ENCODE measurements around the gene SHKBP1. TPM values are rescaled to one million over a fixed set of nuclear protein-coding genes. Genes with fewer than 3 reads are reported as not detected.

Gene SHKBP1
- total and polyA plus RNA-seq, 10 of the 15 experiments (the other 5 are each of a cell fraction or from before 2014, with no cell fraction given), result 2.3 to 123 (median 67.0) TPM

- Histone ChIP-seq H3K4me3 (peak overlapping the region; percentile 71; the same call in 1 of the 2 replicates), H3K27ac (ENCODE audit: control insufficient read depth, insufficient read depth) (no peak overlapping the region), H3K9ac (ENCODE audit: control insufficient read depth, insufficient read depth, low read length) (no peak overlapping the region), H3K4me1 (ENCODE audit: control insufficient read depth, insufficient read depth, low read length) (peaks cover 24% of the 10 kb centered on the region), H3K9me3 (replicated peaks; ENCODE audit: control insufficient read depth, insufficient read depth, low read length) (no peaks in the 10 kb centered on the region), H4K20me1 (ENCODE audit: control insufficient read depth, insufficient read depth) (no peaks in the 10 kb centered on the region), H3K4me2 (ENCODE audit: control insufficient read depth, insufficient read depth) (peak overlapping the region; percentile 94), H3K36me3 (ENCODE audit: control insufficient read depth in 2 of 2, insufficient read depth in 2 of 2, low read length in 1 of 2) (no peaks in the 10 kb centered on the region), H3K79me2 (ENCODE audit: control insufficient read depth, insufficient read depth, low read length) (no peaks in the 10 kb centered on the region), H3K27me3 (replicated peaks in 1 of 2; ENCODE audit: control insufficient read depth in 2 of 2, insufficient read depth in 2 of 2, low read length in 1 of 2) (peaks cover 7 to 8% of the 10 kb centered on the region in 2 experiments), H2AFZ (ENCODE audit: control insufficient read depth, low read depth, low read length) (peak overlapping the region; percentile 26)
- ChIA-PET CTCF (interaction anchor here (0.7 to 6.0 kb wide), 16 partner anchors 9 to 256 kb away, joined by 3 to 106 read pairs (median 4); partner anchors contain the start of genes C19orf47 and PLD3), RAD21 (ENCODE audit: unreplicated experiment) (interaction anchor here (0.5 to 4.2 kb wide), 8 partner anchors 8 to 300 kb away, joined by 3 to 49 read pairs (median 4); partner anchors contain the start of gene BLVRB), POLR2A (interaction anchor here (1.1 to 3.8 kb wide), 4 partner anchors 10 to 256 kb away, joined by 3 to 24 read pairs (median 6); partner anchors contain the start of genes C19orf47 and PLD3), SMC1A (ENCODE audit: uncharacterized antibody, unreplicated experiment) (interaction anchor here (0.7 to 5.3 kb wide), 4 partner anchors 29 to 299 kb away, joined by 3 to 35 read pairs (median 5); no protein-coding TSS in a partner anchor)
- in situ Hi-C loops (cut with MboI), result loop anchor here (10.0 kb wide), 1 partner anchor 300 kb away; no protein-coding TSS in a partner anchor
- ATAC-seq (no peak), DNase-seq (ENCODE audit: low read depth, low spot score) (no peak), FAIRE-seq (no peak)
- intact Hi-C loops (cut with micrococcal nuclease; ENCODE audit: unreplicated experiment), result no loop called here
- no TSS peak for BruUV-seq (replicated peaks)
- 42% methylated on average over 29 of the region's 29 CpGs for WGBS (ENCODE audit: insufficient coverage, insufficient replicate concordance, low lambda C conversion rate, missing lambda C conversion rate)
- TF ChIP-seq ZSCAN29 (IDR thresholded peaks at IDR 0.05) (no peak), HDGF (IDR thresholded peaks at IDR 0.05) (no peak), ELK1 (IDR thresholded peaks at IDR 0.05; ENCODE audit: low read depth, low read length) (no peak), NFYA (IDR thresholded peaks at IDR 0.05; ENCODE audit: borderline replicate concordance, low read depth, low read length) (no peak), GATAD2B (conservative IDR thresholded peaks at IDR 0.05; ENCODE audit: low read depth) (no peak), NKRF (conservative IDR thresholded peaks at IDR 0.05) (no peak), EGR1 (IDR thresholded peaks at IDR 0.05; ENCODE audit: borderline replicate concordance in 1 of 2, low read depth in 2 of 2, low read length in 2 of 2) (no peak), ZNF217 (IDR thresholded peaks at IDR 0.05) (no peak), RUNX3 (IDR thresholded peaks at IDR 0.05; ENCODE audit: low read length) (no peak), BCLAF1 (IDR thresholded peaks at IDR 0.05) (no peak), LARP7 (IDR thresholded peaks at IDR 0.05) (no peak), BMI1 (IDR thresholded peaks at IDR 0.05; ENCODE audit: borderline replicate concordance) (no peak), ATF7 (IDR thresholded peaks at IDR 0.05; ENCODE audit: low read depth) (no peak), ESRRA (IDR thresholded peaks at IDR 0.05; ENCODE audit: low read length) (no peak)
Observed at GRCh38 chr19:40604647-40605215, 28.1 kb downstream of the SHKBP1 start.
